ENCODE measurements around the gene COQ8B.

- TF ChIP-seq CTCF (IDR thresholded peaks at IDR 0.05; ENCODE audit: low read depth, low read length, poor library complexity, severe bottlenecking) (no peak), EZH2phosphoT487 (IDR thresholded peaks at IDR 0.05; ENCODE audit: borderline replicate concordance, low read length) (no peak)
Measured at GRCh38 chr19:40741527-40742390, 25.1 kb upstream of the COQ8B start.

Data from DOHH2 (cell line).